GM06990 (cell line): ENCODE results near the gene CEP104.

Experiments
- DNase-seq: peaks from one replicate; pipeline ENCODE4 v3.0.0-alpha.2; 2011; ENCODE audit not compliant: insufficient read length; ENCODE audit errors: extremely low read depth
- H3K27me3 ChIP-seq: replicated peaks from 2 replicates; pipeline ENCODE4 v1.6.0; 2011; ENCODE audit warnings: low read length; ENCODE audit not compliant: control insufficient read depth, insufficient read depth
- H3K36me3 ChIP-seq: 2 replicates; pipeline ENCODE4 v1.5.1; 2011; ENCODE audit warnings: low read length; ENCODE audit not compliant: control insufficient read depth, insufficient read depth
- H3K4me3 ChIP-seq: replicated peaks from 2 replicates; pipeline ENCODE4 v1.5.1; 2011; ENCODE audit warnings: low read depth, mild to moderate bottlenecking, control low read depth, low read length
- CTCF ChIP-seq: IDR thresholded peaks from 2 replicates; pipeline ENCODE4 v1.5.1; 2011; ENCODE audit warnings: low read length, control low read depth, mild to moderate bottlenecking, inconsistent platforms; ENCODE audit not compliant: insufficient read depth, poor library complexity, severe bottlenecking

CEP104 gene

GRCh38 chr1:3846541-3846940 is 10.5 kb downstream of the CEP104 start:
- H3K27me3 ChIP-seq, result no peaks in the 10 kb centered on the region
- no peak for TF ChIP-seq CTCF
- no peak for DNase-seq
- peaks cover 13% of the 10 kb centered on the region for H3K36me3 ChIP-seq
- no peak overlapping the region for H3K4me3 ChIP-seq

- peaks cover 14% of the 10 kb centered on the region for H3K36me3 ChIP-seq
- H3K27me3 ChIP-seq, result no peaks in the 10 kb centered on the region
- no peak overlapping the region for H3K4me3 ChIP-seq
- no peak for DNase-seq
- no peak for TF ChIP-seq CTCF
Measured at GRCh38 chr1:3842912-3843311, 14.1 kb downstream of the CEP104 start.

GRCh38 chr1:3841491-3841890 is 15.5 kb downstream of the CEP104 start:
- H3K27me3 ChIP-seq, result no peaks in the 10 kb centered on the region
- TF ChIP-seq CTCF, result no peak
- H3K36me3 ChIP-seq, result peaks cover 18% of the 10 kb centered on the region
- H3K4me3 ChIP-seq, result no peak overlapping the region
- DNase-seq, result no peak

- H3K27me3 ChIP-seq, result no peaks in the 10 kb centered on the region
- DNase-seq, result no peak
- TF ChIP-seq CTCF, result no peak
- H3K4me3 ChIP-seq, result no peak overlapping the region
- peaks cover 20% of the 10 kb centered on the region for H3K36me3 ChIP-seq
Measured at GRCh38 chr1:3838788-3839187, 18.2 kb downstream of the CEP104 start.

GRCh38 chr1:3837685-3838084 is 19.3 kb downstream of the CEP104 start:
- no peak overlapping the region for H3K4me3 ChIP-seq
- H3K36me3 ChIP-seq, result peaks cover 18% of the 10 kb centered on the region
- H3K27me3 ChIP-seq, result no peaks in the 10 kb centered on the region
- TF ChIP-seq CTCF, result no peak
- DNase-seq, result no peak

GRCh38 chr1:3837200-3837599 is 19.8 kb downstream of the CEP104 start:
- Histone ChIP-seq H3K27me3 (no peaks in the 10 kb centered on the region), H3K36me3 (peaks cover 16% of the 10 kb centered on the region), H3K4me3 (no peak overlapping the region)
- no peak for TF ChIP-seq CTCF
- no peak for DNase-seq
